Endothelial cell of umbilical vein (primary cell): ENCODE results near the gene SPECC1L. TPM values are rescaled to one million over a fixed set of nuclear protein-coding genes. Genes with fewer than 3 reads are reported as not detected.
A peak's percentile ranks its signal among the peaks of the same experiment; 100 is the strongest.
"Not testable (repeated sequence)": the region's sequence is repeated elsewhere in the genome, so short reads cannot be mapped to it uniquely, and the experiment has no call there.

Source experiments
- BruUV-seq: library from RNA; stranded (reverse); fragments of 400-500 nt; replicated peaks from 2 replicates; lab custom pipeline; 2021; lab: Mats Ljungman, UMichigan
- CTCF ChIA-PET: fragments of 300-600, 350-600 bp; sonication (Branson Sonifier 250); formaldehyde crosslinking; loops from one replicate; lab custom pipeline; 2021; ENCODE audit warnings: antibody characterized with exemption, inconsistent platforms; lab: Charles Lee
- POLR2A ChIA-PET: fragments of 300-600, 350-600 bp; sonication (Branson Sonifier 250); formaldehyde crosslinking; loops from one replicate; lab custom pipeline; 2021; ENCODE audit warnings: antibody characterized with exemption, inconsistent platforms; lab: Charles Lee
- DNase-seq: peaks from one replicate; pipeline ENCODE4 v3.0.0-alpha.2; 2011; ENCODE audit warnings: low read depth, low spot score
- FAIRE-seq: peaks from 2 replicates; lab custom pipeline; 2011; peaks lifted over from hg19 to GRCh38; lab: Jason Lieb, UNC
- H2AFZ ChIP-seq: 2 replicates; pipeline ENCODE4 v1.6.0; 2012; ENCODE audit warnings: low read depth, low read length, control low read depth, inconsistent platforms
- H3K27ac ChIP-seq: 2 replicates; pipeline ENCODE4 v1.5.1; 2011; ENCODE audit warnings: low read depth, mild to moderate bottlenecking, control low read depth, low read length, moderate library complexity; ENCODE audit not compliant: insufficient read depth
- H3K27me3 ChIP-seq, 2 experiments: 2 replicates each; pipeline versions ENCODE4 v1.6.0 to v1.6.1; 2011; ENCODE audit warnings: low read length in 2 of 2, mixed read lengths in 1 of 2; ENCODE audit not compliant: control insufficient read depth in 2 of 2, insufficient read depth in 2 of 2
- H3K36me3 ChIP-seq, 2 experiments: 2 replicates in 1 of 2; 3 replicates in 1 of 2; pipeline ENCODE4 v1.5.1; 2011; ENCODE audit warnings: low read length in 2 of 2, mild to moderate bottlenecking in 1 of 2, moderate library complexity in 1 of 2; ENCODE audit not compliant: control insufficient read depth in 2 of 2, insufficient read depth in 2 of 2; ENCODE audit errors: extremely low read depth in 1 of 2
- H3K4me1 ChIP-seq: 3 replicates; pipeline ENCODE4 v1.5.1; 2011; ENCODE audit warnings: mild to moderate bottlenecking, low read length; ENCODE audit not compliant: control insufficient read depth, insufficient read depth; ENCODE audit errors: extremely low read depth
- H3K4me2 ChIP-seq: 2 replicates; pipeline ENCODE4 v1.6.1; 2011; ENCODE audit warnings: low read length, control low read depth, mixed read lengths; ENCODE audit not compliant: insufficient read depth
- H3K4me3 ChIP-seq, 3 experiments: fragments of 200-600 bp in 1 of 3; sonication (generic), shearing (Covaris generic) in 1 of 3; replicated peaks in 1 of 3; 2 replicates each; pipeline ENCODE4 v1.5.1; 2011 to 2016; ENCODE audit warnings: control low read depth in 3 of 3, low read length in 3 of 3, mild to moderate bottlenecking in 2 of 3, inconsistent platforms in 1 of 3, low read depth in 1 of 3, moderate library complexity in 1 of 3; ENCODE audit not compliant: insufficient read depth in 1 of 3
- H3K79me2 ChIP-seq: 2 replicates; pipeline ENCODE4 v1.6.0; 2012; ENCODE audit warnings: low read length, inconsistent platforms; ENCODE audit not compliant: control insufficient read depth, insufficient read depth
- H3K9ac ChIP-seq: replicated peaks from 2 replicates; pipeline ENCODE3; 2011; ENCODE audit warnings: low read length, control low read depth; ENCODE audit not compliant: insufficient read depth; ENCODE audit errors: extremely low read depth
- H3K9me1 ChIP-seq: replicated peaks from 3 replicates; pipeline ENCODE4 v1.6.0; 2011; ENCODE audit warnings: mild to moderate bottlenecking, low read length; ENCODE audit not compliant: control insufficient read depth, insufficient read depth; ENCODE audit errors: extremely low read depth
- H3K9me3 ChIP-seq: replicated peaks from 2 replicates; pipeline ENCODE4 v1.5.1; 2012; ENCODE audit warnings: low read length, inconsistent platforms; ENCODE audit not compliant: control insufficient read depth, insufficient read depth
- H4K20me1 ChIP-seq: replicated peaks from 2 replicates; pipeline ENCODE3; 2011; ENCODE audit warnings: mild to moderate bottlenecking, low read length; ENCODE audit not compliant: control insufficient read depth, insufficient read depth; ENCODE audit errors: extremely low read depth
- CTCF ChIP-seq, 2 donors: IDR thresholded peaks; 1 replicate in 1 of 2; 2 replicates in 1 of 2; pipeline ENCODE4 v1.5.1; 2011; ENCODE audit warnings: low read length in 2 of 2, mild to moderate bottlenecking in 2 of 2, moderate library complexity in 2 of 2, control low read depth in 1 of 2, inconsistent platforms in 1 of 2, low read depth in 1 of 2; ENCODE audit not compliant: insufficient read depth in 1 of 2; ENCODE audit errors: extremely low read depth in 1 of 2
- EZH2 ChIP-seq: IDR thresholded peaks from 2 replicates; pipeline ENCODE4 v1.6.1; 2012; ENCODE audit warnings: borderline replicate concordance, low read depth, mild to moderate bottlenecking, moderate library complexity, low read length, inconsistent platforms; ENCODE audit not compliant: severe bottlenecking
- FOS ChIP-seq: IDR thresholded peaks from 2 replicates; pipeline ENCODE4 v1.6.1; 2011; ENCODE audit warnings: mild to moderate bottlenecking, low read length, moderate library complexity, borderline replicate concordance; ENCODE audit not compliant: insufficient read depth
- GATA2 ChIP-seq: IDR thresholded peaks from 2 replicates; pipeline ENCODE4 v1.7.0; 2011; ENCODE audit warnings: low read depth, mild to moderate bottlenecking, moderate library complexity, mixed read lengths, low read length; ENCODE audit not compliant: insufficient read length, insufficient read depth
- JUN ChIP-seq: IDR thresholded peaks from 2 replicates; pipeline ENCODE4 v1.6.1; 2011; ENCODE audit warnings: borderline replicate concordance, low read depth; ENCODE audit not compliant: insufficient read length, insufficient read depth
- MYC ChIP-seq: IDR thresholded peaks from one replicate; pipeline ENCODE4 v1.6.1; 2011; ENCODE audit warnings: mild to moderate bottlenecking, low read depth, low read length
- POLR2A ChIP-seq: IDR thresholded peaks from 2 replicates; pipeline ENCODE4 v1.6.1; 2012; ENCODE audit warnings: low read depth, mild to moderate bottlenecking, control low read depth, low read length
- POLR2AphosphoS5 ChIP-seq: IDR thresholded peaks from 2 replicates; pipeline ENCODE4 v1.6.1; 2012; ENCODE audit warnings: low read depth, mild to moderate bottlenecking, control low read depth, low read length, moderate library complexity; ENCODE audit not compliant: insufficient read depth
- dilution Hi-C: fragments of 300-500 bp; cut with MboI; formaldehyde crosslinking; loops from one replicate; pipeline ENCODE4 v1.15.0; 2019; ENCODE audit warnings: low sequenced_read_pairs; ENCODE audit not compliant: extremely low pct_ligation_motif_present
- intact Hi-C: fragments of 100-400 bp; cut with micrococcal nuclease; formaldehyde crosslinking; loops from one replicate; pipeline ENCODE4 v1.10.0; 2022
- polyA plus RNA-seq, 4 experiments: library from polyadenylated mRNA; depleted of rRNA in 3 of 4; stranded (reverse) in 3 of 4; unstranded in 1 of 4; fragments of >200 nt; gene quantifications; 2 replicates each; pipeline versions ENCODE4 v1.2.1 to v1.2.3, GENCODE V29; 2011 to 2012; ENCODE audit warnings: missing spikeins in 1 of 4
- total RNA-seq: library from RNA; stranded (reverse); gene quantifications from 2 replicates; pipeline ENCODE4 v1.2.3, GENCODE V29; 2021
- TF ChIP-seq, protein P1 (sequence below): IDR thresholded peaks from 2 replicates; pipeline ENCODE4 v1.6.1; 2011; ENCODE audit not compliant: insufficient read depth, insufficient read length

The SPECC1L gene
- total and polyA plus RNA-seq, 2 donors (not counting 3 experiments of a cell fraction or from before 2014, with no cell fraction given), result 22.8 to 79.3 TPM

DNA sequence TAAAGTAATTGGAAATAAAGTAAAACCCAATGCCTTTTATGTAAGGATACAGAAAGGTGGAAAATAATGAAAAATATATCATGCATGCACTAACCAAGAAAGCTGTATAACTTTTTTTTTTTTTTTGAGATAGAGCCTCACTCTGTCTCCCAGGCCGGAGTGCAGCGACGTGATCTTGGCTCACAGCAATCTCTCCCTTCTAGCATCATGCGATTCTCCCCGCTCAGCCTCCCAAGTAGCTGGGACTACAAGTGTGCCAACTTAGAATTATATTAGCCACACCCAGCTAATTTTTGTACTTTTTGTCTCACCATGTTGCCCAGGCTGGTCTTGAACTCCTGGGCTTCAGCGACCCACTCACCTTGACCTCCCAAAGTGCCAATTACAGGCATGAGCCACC, 30.2 kb upstream of the SPECC1L start:
- H3K9me1 ChIP-seq, result no peaks in the 10 kb centered on the region
- dilution Hi-C loops, result no loop called here
- TF ChIP-seq GATA2, result no peak
- no peak for TF ChIP-seq EZH2
- TF ChIP-seq POLR2A, result no peak
- no peak for TF ChIP-seq CTCF (IDR thresholded peaks at IDR 0.05; ENCODE audit: extremely low read depth in 1 of 2, insufficient read depth in 1 of 2, low read depth in 1 of 2, low read length in 2 of 2)
- no peak for TF ChIP-seq POLR2AphosphoS5
- TF ChIP-seq JUN, result no peak
- TF ChIP-seq MYC, result no peak
- TF ChIP-seq, protein P1, sequence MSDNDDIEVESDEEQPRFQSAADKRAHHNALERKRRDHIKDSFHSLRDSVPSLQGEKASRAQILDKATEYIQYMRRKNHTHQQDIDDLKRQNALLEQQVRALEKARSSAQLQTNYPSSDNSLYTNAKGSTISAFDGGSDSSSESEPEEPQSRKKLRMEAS, result no peak
- no peak for TF ChIP-seq FOS
- peak overlapping the region; percentile 50 for H3K4me2 ChIP-seq
- CTCF ChIA-PET, result interaction anchor here (1.1 to 2.8 kb wide), 4 partner anchors 9 to 50 kb away, joined by 3 to 22 read pairs (median 10); no protein-coding TSS in a partner anchor
- no peak for DNase-seq
- H3K9ac ChIP-seq, result peak overlapping the region; percentile 16
- H3K36me3 ChIP-seq, result no peaks in the 10 kb centered on the region
- intact Hi-C loops, result loop anchor here (10.0 kb wide), 1 partner anchor 286 kb away; no protein-coding TSS in a partner anchor
- H3K79me2 ChIP-seq, result peaks cover 49% of the 10 kb centered on the region
- no peaks in the 10 kb centered on the region for H4K20me1 ChIP-seq
- H3K27ac ChIP-seq, result peak overlapping the region; percentile 82
- no peak for FAIRE-seq
- no TSS peak for BruUV-seq
- POLR2A ChIA-PET, result interaction anchor here (1.5 kb wide), 1 partner anchor 50 kb away, joined by 3 read pairs; no protein-coding TSS in a partner anchor
- no peaks in the 10 kb centered on the region for H3K27me3 ChIP-seq
- no peak overlapping the region for H3K4me3 ChIP-seq
- peaks cover 45% of the 10 kb centered on the region for H3K4me1 ChIP-seq
- H3K9me3 ChIP-seq, result no peaks in the 10 kb centered on the region
- no peak overlapping the region for H2AFZ ChIP-seq

- peaks cover 50% of the 10 kb centered on the region for H3K4me1 ChIP-seq
- H3K4me2 ChIP-seq, H3K36me3 ChIP-seq, H2AFZ ChIP-seq, H3K4me3 ChIP-seq, H3K27me3 ChIP-seq, DNase-seq, H3K9ac ChIP-seq, POLR2A ChIA-PET, BruUV-seq, H3K9me1 ChIP-seq, FAIRE-seq, H3K9me3 ChIP-seq, H4K20me1 ChIP-seq, dilution Hi-C loops: not testable (repeated sequence)
- CTCF ChIA-PET, result interaction anchor here (0.7 to 2.8 kb wide), 6 partner anchors 10 to 144 kb away, joined by 3 to 27 read pairs (median 12); no protein-coding TSS in a partner anchor
- peak overlapping the region; percentile 82 for H3K27ac ChIP-seq
- intact Hi-C loops, result loop anchor here (10.0 kb wide), 1 partner anchor 286 kb away; no protein-coding TSS in a partner anchor
- peaks cover 43% of the 10 kb centered on the region for H3K79me2 ChIP-seq
These were observed 29.5 kb upstream of the SPECC1L start for GRCh38 chr22:24240985-24241692.
